ENCODE results near the gene ZNF436.

The ZNF436 gene

DNA sequence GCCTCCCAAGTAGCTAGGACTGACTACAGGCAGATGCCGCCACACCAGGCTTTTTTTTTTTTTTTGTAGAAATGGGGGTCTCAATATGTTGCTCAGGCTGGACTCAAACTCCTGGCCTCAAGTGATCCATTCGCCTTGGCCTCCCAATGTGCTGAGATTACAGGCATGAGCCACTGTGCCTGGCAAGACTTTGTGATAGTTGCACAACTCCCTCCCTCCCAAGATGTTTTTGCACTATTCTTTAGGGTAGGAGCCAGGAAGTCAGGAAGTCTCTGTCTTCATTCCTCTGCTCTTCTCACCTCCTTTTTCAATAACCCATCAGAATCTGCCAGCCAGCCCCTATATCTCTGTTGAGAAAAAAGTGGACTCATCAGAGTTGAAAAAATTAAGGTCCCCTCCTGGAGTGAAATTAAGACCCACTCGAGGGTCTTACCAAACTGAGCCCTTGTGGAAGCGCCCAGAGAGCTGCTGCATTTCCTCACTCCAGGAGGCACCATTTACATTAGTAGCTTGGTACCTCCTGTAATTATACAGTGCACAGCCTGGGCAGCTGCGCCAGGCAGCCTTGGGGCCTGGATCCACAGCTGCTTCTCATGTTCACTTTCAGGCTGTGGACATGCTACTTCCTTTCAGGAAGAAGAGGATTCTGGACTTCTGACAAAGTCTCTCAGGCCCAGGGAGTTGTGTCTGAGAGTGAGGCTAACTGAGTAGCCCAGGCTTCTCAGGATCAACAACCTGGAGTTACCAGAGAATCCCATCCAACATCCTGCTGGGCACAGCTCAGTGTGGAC, 30.9 kb upstream of the ZNF436 start:
- no peak for DNase-seq (ENCODE audit: extremely low spot score)
- CTCF ChIA-PET = interaction anchor here (0.5 to 2.0 kb wide), 4 partner anchors 12 to 616 kb away, joined by 3 to 7 read pairs (median 4); no protein-coding TSS in a partner anchor
- TF ChIP-seq, protein P1, sequence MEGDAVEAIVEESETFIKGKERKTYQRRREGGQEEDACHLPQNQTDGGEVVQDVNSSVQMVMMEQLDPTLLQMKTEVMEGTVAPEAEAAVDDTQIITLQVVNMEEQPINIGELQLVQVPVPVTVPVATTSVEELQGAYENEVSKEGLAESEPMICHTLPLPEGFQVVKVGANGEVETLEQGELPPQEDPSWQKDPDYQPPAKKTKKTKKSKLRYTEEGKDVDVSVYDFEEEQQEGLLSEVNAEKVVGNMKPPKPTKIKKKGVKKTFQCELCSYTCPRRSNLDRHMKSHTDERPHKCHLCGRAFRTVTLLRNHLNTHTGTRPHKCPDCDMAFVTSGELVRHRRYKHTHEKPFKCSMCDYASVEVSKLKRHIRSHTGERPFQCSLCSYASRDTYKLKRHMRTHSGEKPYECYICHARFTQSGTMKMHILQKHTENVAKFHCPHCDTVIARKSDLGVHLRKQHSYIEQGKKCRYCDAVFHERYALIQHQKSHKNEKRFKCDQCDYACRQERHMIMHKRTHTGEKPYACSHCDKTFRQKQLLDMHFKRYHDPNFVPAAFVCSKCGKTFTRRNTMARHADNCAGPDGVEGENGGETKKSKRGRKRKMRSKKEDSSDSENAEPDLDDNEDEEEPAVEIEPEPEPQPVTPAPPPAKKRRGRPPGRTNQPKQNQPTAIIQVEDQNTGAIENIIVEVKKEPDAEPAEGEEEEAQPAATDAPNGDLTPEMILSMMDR (IDR thresholded peaks at IDR 0.05; ENCODE audit: control extremely low read depth, extremely low read depth, low read depth, missing control alignments) = no peak
- POLR2A ChIA-PET = no interaction called here

DNA sequence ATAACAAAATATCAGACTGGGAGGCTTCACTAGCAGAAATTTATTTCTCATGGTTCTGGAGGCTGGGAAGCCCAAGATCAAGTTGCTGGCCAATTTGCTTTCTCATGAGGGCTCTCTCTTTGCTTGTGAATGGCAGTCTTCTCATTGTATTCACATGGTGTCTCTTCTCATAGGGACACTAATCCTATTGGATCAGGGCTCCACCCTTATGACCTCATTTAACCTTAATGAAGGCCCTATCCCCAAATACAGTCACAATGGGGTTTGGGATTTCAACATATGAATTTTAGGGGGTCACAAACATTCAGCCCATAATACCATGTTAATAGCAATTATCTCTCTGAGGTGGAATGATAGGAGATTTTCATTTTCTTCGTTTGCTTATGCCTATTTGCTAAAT, 29.6 kb upstream of the ZNF436 start:
- CTCF ChIA-PET = interaction anchor here (1.8 kb wide), 1 partner anchor 13 kb away, joined by 7 read pairs; no protein-coding TSS in a partner anchor
- POLR2A ChIA-PET = interaction anchor here (0.7 kb wide), 1 partner anchor 362 kb away, joined by 3 read pairs; no protein-coding TSS in a partner anchor
- TF ChIP-seq, protein P1 (IDR thresholded peaks at IDR 0.05; ENCODE audit: control extremely low read depth, extremely low read depth, low read depth, missing control alignments) = no peak

DNA sequence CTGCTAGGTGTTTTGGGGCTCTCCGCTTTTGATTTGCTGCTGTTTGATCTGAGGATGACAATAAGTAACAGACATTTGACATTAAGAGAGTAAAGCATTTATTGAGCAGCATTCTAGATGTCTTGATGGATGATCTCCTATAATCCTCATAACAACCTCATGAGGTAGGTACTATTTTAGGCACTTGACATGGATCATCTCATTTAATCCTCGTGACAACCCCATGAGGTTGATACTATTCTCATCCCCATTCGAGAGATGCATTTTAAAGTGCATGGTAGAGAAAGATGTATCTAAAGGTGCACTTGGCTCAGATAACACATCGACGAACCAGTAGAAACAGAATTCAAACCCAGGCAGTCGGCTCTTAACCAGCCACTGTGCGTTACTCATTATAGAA, 28.3 kb upstream of the ZNF436 start:
- ChIA-PET CTCF (no interaction called here), POLR2A (no interaction called here)
- TF ChIP-seq, protein P1 (IDR thresholded peaks at IDR 0.05; ENCODE audit: control extremely low read depth, extremely low read depth, low read depth, missing control alignments) = no peak
- no peak for DNase-seq (ENCODE audit: extremely low spot score)

More for the DNA sequence above, 29.6 kb upstream of the ZNF436 start:
- no peak for DNase-seq (ENCODE audit: extremely low spot score)

DNA sequence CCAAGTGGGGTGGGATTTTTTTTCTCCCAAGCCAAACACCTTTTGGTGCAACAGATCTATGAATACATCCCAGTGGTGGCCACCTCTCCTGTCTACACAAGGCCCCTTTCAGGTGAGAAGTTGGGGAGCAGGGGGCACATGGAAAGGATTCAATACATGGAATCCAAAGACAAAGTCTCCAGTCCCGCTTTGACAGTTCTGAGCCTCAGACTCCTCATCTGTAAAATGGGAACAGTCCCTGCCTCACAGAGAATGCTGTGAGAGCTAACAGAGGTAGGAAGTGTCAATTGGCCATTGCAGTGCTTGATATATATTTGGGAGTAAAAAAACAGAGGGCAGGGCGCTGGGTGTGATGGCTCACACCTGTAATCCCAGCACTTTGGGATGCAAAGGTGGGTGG, 26.7 kb upstream of the ZNF436 start:
- TF ChIP-seq, protein P1 (IDR thresholded peaks at IDR 0.05; ENCODE audit: control extremely low read depth, extremely low read depth, low read depth, missing control alignments) = no peak
- CTCF ChIA-PET = no interaction called here
- POLR2A ChIA-PET = no interaction called here
- DNase-seq (ENCODE audit: extremely low spot score) = no peak

DNA sequence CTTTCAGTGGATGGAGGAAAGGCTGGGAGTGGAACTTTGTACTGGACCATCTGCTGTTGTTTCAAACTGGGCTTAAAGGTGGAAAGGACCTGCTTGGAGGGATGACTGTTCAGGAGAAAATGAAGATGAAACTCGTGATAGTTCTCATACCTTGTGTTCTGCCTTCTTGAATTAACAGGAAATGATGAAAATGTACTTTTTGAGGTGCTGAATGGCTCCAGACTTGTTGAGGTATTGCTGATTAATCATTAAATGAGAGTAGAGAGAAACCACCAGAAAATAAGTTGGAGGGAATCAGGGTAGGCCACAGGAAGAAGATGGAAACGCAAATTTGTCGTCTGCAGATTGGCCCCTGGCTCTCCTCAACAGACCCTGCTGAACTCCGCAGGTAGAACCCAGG, 26.2 kb upstream of the ZNF436 start:
- ChIA-PET CTCF (interaction anchor here (3.2 kb wide), 1 partner anchor 8 kb away, joined by 31 read pairs; no protein-coding TSS in a partner anchor), POLR2A (no interaction called here)
- TF ChIP-seq, protein P1 (IDR thresholded peaks at IDR 0.05; ENCODE audit: control extremely low read depth, extremely low read depth, low read depth, missing control alignments) = no peak
- DNase-seq (ENCODE audit: extremely low spot score) = no peak

DNA sequence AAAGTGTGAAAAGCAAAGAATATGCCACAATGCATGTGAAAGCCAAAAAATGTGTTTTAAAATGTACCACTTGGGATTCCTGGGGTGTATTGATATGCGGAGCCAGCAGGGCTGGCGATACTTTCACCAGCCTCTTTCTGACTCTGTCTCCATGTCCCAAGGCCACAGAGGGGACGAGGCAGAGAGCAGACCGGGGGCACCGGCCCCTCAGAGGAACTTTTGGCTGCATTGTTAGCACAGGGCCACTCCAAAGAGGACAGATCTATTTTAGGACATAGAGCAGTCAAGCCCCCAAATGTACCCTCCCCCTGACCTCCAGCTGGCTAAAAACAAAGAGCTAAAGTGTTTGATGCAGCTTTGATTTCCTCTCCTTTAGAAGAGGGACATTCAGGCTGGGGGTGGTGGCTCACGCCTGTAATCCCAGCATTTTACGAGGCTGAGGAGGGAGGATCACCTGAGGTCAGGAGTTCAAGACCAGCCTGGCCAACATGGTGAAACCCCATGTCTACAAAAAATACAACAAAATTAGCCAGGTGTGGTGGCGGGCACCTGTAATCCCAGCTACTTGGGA, 25.6 kb upstream of the ZNF436 start:
- ChIA-PET CTCF (interaction anchor here (1.4 to 3.2 kb wide), 2 partner anchors 8 to 12 kb away, joined by 3 to 31 read pairs; no protein-coding TSS in a partner anchor), POLR2A (no interaction called here)
- DNase-seq (ENCODE audit: extremely low spot score) = no peak
- TF ChIP-seq, protein P1 (IDR thresholded peaks at IDR 0.05; ENCODE audit: control extremely low read depth, extremely low read depth, low read depth, missing control alignments) = no peak
